Fibroblast of villous mesenchyme (primary cell): Measurements from ENCODE around the gene NUP85. TPM values are rescaled to one million over a fixed set of nuclear protein-coding genes. Genes with fewer than 3 reads are reported as not detected.
A peak's percentile ranks its signal among the peaks of the same experiment; 100 is the strongest.

Experiments used
- DNase-seq: peaks from one replicate; pipeline ENCODE4 v3.0.0-alpha.2; 2010; ENCODE audit warnings: low read depth
- H3K4me3 ChIP-seq: 2 replicates; pipeline ENCODE4 v1.5.1; 2011; ENCODE audit warnings: low read depth, mild to moderate bottlenecking, low read length
- total RNA-seq: library from RNA; depleted of rRNA; stranded (reverse); fragments of >200 nt; gene quantifications from 2 replicates; pipeline ENCODE4 v1.2.3, GENCODE V29; 2012
- TF ChIP-seq, protein P1 (sequence below): IDR thresholded peaks from 2 replicates; pipeline ENCODE4 v1.5.1; 2012; ENCODE audit warnings: low read depth, mild to moderate bottlenecking, low read length; ENCODE audit not compliant: insufficient read depth

NUP85 gene
- total RNA-seq, 1 donor: 31.1 TPM

DNA sequence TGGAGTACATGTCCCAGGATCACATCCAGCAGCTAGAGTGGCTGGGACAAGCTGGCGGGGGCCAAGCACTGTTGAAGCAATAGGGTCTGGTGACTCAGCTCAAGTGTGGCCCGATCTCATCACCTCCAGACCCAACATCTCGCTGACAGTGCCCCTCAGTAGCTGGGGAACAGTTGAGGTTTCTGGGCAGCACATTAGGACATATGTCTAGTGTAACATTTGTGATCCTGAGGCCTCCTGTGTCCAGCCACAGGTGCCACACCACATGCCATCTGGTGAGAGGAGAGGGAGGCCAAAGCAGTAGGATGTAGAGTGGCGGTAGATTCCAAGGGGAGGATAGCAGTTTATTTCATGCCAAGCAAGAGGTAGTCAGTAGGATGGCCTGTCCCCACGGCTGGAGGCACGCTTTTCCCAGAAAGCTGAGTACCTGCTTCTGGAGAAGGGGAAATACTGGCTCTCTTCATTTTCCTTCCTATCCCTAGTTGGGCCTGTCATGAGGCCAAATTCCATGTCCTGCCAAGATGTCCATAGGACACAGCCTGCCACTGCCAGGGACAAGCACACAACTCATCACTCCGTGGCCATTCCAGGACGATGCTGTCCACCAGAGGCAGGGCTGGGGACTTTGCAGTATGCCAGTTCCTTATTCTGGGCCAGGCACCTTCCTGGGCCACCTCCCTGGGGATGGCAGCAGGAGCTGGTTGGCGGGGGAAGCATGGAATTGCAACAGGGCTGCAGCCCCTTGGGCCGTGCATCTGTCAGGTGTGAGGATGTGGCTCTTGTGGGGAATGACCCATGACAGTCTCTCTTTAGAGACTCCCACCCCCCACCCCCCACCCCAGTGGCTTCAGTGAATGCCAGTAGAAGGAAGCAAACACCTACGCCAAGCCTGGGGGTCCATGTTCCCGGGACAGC, 31.9 kb downstream of the NUP85 start:
- TF ChIP-seq, protein P1, sequence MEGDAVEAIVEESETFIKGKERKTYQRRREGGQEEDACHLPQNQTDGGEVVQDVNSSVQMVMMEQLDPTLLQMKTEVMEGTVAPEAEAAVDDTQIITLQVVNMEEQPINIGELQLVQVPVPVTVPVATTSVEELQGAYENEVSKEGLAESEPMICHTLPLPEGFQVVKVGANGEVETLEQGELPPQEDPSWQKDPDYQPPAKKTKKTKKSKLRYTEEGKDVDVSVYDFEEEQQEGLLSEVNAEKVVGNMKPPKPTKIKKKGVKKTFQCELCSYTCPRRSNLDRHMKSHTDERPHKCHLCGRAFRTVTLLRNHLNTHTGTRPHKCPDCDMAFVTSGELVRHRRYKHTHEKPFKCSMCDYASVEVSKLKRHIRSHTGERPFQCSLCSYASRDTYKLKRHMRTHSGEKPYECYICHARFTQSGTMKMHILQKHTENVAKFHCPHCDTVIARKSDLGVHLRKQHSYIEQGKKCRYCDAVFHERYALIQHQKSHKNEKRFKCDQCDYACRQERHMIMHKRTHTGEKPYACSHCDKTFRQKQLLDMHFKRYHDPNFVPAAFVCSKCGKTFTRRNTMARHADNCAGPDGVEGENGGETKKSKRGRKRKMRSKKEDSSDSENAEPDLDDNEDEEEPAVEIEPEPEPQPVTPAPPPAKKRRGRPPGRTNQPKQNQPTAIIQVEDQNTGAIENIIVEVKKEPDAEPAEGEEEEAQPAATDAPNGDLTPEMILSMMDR: no peak
- DNase-seq: no peak
- no peak overlapping the region for H3K4me3 ChIP-seq

DNA sequence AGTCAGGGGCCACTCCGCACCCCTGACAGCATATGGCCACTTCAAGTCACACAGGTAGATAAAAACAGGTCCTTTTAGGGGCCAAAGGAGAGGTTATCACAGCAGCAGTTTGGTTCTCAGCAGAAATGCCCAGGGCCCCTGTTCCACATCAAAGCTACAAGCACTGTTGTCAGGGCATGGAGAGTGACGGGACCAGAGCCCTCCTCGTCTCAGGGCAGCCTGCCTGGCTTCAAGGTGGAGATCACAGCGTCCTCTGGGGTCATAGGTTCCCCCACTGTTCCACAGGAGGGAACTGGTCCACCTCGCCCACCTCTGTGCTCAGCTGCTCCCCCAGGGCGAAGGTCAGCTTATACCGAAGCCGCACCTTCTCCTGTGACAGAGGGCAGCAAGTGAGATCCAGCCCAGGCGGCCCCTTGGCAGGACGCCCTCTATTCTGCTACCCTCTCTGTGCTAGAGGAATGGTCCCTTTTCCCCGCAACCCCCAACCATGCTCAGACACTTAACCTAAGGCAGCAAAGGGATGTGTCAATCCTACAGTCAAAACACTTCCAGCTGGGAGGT, 32.6 kb downstream of the NUP85 start:
- TF ChIP-seq, protein P1: no peak
- H3K4me3 ChIP-seq: no peak overlapping the region
- no peak for DNase-seq

DNA sequence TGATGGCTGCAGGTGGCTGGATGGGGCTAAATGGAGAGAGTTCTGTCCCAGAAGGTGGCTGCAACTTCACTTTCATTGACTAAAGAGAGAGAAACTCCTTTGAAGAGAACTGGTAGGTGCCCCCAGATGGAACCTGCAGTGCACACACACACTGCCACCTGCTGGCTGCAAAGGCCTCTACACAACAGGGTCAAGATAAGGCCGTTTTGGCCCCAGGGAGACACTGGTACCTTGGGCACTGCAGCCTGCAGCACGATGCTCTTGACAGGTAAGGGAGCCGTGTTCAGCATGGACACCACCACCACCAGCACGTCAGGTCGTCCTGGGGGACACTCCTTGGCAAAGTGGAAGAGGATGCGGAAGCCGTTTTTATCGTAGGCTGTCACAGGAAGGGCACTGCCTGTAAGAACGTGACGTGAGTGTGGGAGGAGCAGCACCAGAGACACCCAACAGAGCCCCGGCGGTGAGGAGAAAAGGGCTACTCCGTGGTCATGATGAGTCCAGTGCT, 33.3 kb downstream of the NUP85 start:
- no peak overlapping the region for H3K4me3 ChIP-seq
- DNase-seq: peak; percentile 59
- TF ChIP-seq, protein P1: peak; percentile 88

DNA sequence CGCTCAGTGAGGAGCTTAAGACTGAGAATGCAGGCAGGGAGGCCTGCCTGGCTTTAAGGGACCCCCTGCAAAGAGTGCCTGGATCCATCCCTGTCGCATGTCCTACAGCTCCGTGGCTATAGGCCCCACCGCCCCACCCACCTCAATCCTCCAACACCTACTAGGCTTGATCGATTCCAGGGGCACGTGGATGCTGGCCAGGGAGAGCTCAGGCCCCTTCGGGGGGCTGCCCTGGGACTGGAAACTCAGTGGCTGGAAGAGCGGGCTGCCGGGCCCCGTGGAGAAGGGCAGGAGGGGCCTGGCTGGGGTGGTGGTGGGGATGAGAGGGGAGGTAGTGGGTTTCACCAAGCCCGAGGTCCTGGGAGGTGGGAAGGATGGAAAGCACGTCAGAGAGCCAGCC, 33.7 kb downstream of the NUP85 start:
- H3K4me3 ChIP-seq: no peak overlapping the region
- TF ChIP-seq, protein P1: no peak
- DNase-seq: no peak

DNA sequence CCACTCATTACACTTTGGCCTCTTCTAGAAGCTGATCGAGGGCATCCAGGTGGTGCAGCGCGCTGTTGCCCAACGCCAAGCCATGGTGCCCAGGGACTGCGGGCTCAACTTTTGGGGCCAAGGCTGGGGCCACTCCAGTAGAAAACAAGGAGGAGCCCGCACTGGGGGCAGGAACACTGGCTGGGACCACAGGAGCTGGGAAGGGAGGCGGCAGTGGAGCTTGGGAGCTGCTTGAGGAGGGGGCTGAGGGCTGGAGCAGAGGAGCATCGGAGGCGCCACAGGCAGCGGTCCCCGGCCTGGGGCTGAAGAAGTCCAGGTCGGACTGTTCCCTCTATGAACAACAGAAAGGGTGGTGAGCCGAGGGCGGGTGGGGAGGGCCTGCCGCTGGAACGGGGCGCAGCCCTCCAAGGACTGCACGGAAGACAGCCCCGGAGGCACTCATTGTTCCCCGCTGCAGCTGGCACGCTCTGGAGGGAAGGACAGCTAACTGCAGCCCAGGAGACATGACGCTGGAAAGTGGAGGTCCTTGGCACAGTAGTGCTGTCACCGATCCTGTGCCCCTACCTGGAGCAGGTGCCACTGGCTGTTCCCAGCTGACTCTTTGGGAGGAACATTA, 34.4 kb downstream of the NUP85 start:
- TF ChIP-seq, protein P1: no peak
- no peak overlapping the region for H3K4me3 ChIP-seq
- DNase-seq: no peak

DNA sequence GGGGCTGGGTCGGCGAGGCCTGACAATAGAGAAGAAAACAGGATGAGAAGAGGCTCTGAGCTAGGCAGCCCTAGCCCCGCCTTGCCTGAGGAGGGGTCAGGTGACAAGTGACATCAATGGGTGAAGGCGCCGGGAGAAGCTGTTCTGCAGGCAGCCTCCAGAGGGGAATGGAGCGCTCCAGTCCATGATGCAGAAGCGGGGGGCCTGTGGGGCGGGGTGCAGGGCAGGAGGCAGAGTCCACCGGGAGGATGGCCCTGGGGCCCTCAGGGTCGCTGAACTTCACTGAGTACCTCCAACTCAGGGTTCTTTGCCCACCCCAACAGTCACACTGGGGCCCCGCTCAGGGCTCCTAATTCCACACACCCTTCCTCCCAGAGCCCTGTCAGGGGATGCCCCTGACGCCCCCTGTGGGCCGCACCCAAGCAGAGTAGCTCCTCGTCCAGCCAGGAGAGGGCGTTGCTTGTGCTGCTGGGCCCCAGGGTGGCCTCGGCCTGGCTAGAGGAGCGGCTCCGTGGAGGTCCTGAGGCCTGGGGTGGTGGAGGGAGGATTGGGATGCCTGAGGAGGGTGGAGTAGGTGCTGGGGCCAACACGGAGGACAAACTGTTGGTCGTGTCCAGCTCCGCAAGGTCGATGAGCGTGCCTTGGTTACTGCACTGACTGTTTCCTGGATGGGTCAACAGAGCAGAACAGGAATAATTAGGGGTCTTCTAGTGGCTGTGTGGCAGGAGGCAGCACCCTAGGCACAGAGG, 35.1 kb downstream of the NUP85 start:
- peak; percentile 39 for DNase-seq
- TF ChIP-seq, protein P1: peak; percentile 84

More for the DNA sequence above, 35.1 kb downstream of the NUP85 start:
- H3K4me3 ChIP-seq: no peak overlapping the region
